ENCODE data around the gene STRADB.

Gene STRADB

DNA sequence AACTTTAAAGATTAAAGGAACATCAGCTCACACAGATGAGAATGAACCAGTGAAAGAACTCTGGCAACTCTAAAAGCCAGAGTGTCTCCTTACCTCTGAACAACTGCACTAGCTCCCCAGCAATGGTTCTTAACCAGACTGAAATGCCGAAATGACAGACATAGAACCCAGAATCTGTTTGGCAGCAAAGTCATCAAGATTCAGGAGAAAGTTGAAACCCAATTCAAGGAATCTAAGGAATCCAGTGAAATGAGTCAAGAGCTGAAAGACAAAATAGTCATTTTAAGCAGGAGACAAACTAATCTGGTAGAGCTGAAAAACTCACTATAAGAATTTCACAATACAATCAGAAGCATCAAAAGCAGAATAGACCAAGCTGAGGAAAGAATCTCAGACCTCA, 72.0 kb downstream of the STRADB start:
- no peak overlapping the region for H3K4me3 ChIP-seq (ENCODE audit: control insufficient read depth, low read depth, low read length)
- DNase-seq (ENCODE audit: low read depth) = no peak
- TF ChIP-seq, protein P1, sequence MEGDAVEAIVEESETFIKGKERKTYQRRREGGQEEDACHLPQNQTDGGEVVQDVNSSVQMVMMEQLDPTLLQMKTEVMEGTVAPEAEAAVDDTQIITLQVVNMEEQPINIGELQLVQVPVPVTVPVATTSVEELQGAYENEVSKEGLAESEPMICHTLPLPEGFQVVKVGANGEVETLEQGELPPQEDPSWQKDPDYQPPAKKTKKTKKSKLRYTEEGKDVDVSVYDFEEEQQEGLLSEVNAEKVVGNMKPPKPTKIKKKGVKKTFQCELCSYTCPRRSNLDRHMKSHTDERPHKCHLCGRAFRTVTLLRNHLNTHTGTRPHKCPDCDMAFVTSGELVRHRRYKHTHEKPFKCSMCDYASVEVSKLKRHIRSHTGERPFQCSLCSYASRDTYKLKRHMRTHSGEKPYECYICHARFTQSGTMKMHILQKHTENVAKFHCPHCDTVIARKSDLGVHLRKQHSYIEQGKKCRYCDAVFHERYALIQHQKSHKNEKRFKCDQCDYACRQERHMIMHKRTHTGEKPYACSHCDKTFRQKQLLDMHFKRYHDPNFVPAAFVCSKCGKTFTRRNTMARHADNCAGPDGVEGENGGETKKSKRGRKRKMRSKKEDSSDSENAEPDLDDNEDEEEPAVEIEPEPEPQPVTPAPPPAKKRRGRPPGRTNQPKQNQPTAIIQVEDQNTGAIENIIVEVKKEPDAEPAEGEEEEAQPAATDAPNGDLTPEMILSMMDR (IDR thresholded peaks at IDR 0.05; ENCODE audit: control insufficient read depth, insufficient read depth, low read depth, low read length, missing control alignments) = no peak
